ENCODE data around the gene FURIN.

- TF ChIP-seq CTCF (IDR thresholded peaks at IDR 0.05; ENCODE audit: low read length) (no peak), EZH2phosphoT487 (IDR thresholded peaks at IDR 0.05; ENCODE audit: low read length) (no peak)
Observed at GRCh38 chr15:90851940-90852339, 16.4 kb upstream of the FURIN start.

Measured in MM.1S (cell line).